NB4 (cell line): ENCODE measurements around the gene ARHGEF37.
A peak's percentile ranks its signal among the peaks of the same experiment; 100 is the strongest.

Experiments
- DNase-seq: peaks from one replicate; pipeline ENCODE4 v3.0.0; 2010; ENCODE audit warnings: low read depth
- H3K4me3 ChIP-seq: one replicate; pipeline ENCODE4 v1.5.1; 2011; ENCODE audit warnings: mild to moderate bottlenecking, low read depth, low read length, moderate library complexity
- MYC ChIP-seq: IDR thresholded peaks from 2 replicates; pipeline ENCODE4 v1.6.1; 2011; ENCODE audit warnings: low read depth, low read length
- POLR2A ChIP-seq: IDR thresholded peaks from 2 replicates; pipeline ENCODE4 v1.6.1; 2011; ENCODE audit warnings: mild to moderate bottlenecking; ENCODE audit not compliant: insufficient read length; ENCODE audit errors: extremely low read depth
- TF ChIP-seq, protein P1 (sequence below): IDR thresholded peaks from 2 replicates; pipeline ENCODE4 v1.6.1; 2011; ENCODE audit warnings: low read depth, low read length
- TF ChIP-seq, protein P2 (sequence below): IDR thresholded peaks from one replicate; pipeline ENCODE4 v1.5.1; 2012; ENCODE audit warnings: low read depth, low read length

ARHGEF37 gene

DNA sequence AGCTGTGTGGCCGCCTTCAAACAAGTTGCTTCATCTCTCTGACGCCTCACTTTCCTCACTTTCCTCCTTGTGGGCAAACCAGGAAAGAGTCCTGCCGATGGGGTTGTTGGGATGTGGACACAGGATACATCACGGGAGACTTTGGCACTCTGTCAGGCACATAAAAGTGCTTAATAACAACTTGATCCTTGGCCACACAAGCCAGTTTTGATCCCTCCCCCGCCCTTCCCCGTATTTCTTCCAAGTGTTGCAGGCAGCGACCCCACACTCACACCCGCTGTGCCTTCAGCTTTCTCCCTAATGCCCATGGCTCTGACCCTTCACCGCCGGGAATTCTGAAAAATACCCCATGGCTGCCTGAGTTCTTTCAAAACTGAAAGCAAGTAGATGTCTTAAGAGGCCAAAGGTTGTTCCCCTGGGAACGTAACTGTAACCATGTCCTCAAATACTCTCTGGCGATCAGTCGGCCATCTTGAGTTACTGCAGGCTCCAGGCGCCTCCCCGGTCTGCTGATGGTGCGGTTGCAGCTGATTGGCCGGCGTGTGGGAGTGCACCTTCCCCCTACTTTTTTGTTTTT lies 59.8 kb downstream of the ARHGEF37 start:
- peak; percentile 66 for DNase-seq
- H3K4me3 ChIP-seq, result no peak overlapping the region
- TF ChIP-seq, protein P1, sequence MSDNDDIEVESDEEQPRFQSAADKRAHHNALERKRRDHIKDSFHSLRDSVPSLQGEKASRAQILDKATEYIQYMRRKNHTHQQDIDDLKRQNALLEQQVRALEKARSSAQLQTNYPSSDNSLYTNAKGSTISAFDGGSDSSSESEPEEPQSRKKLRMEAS, result no peak
- TF ChIP-seq MYC, result no peak
- TF ChIP-seq, protein P2, sequence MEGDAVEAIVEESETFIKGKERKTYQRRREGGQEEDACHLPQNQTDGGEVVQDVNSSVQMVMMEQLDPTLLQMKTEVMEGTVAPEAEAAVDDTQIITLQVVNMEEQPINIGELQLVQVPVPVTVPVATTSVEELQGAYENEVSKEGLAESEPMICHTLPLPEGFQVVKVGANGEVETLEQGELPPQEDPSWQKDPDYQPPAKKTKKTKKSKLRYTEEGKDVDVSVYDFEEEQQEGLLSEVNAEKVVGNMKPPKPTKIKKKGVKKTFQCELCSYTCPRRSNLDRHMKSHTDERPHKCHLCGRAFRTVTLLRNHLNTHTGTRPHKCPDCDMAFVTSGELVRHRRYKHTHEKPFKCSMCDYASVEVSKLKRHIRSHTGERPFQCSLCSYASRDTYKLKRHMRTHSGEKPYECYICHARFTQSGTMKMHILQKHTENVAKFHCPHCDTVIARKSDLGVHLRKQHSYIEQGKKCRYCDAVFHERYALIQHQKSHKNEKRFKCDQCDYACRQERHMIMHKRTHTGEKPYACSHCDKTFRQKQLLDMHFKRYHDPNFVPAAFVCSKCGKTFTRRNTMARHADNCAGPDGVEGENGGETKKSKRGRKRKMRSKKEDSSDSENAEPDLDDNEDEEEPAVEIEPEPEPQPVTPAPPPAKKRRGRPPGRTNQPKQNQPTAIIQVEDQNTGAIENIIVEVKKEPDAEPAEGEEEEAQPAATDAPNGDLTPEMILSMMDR, result no peak
- no peak for TF ChIP-seq POLR2A

DNA sequence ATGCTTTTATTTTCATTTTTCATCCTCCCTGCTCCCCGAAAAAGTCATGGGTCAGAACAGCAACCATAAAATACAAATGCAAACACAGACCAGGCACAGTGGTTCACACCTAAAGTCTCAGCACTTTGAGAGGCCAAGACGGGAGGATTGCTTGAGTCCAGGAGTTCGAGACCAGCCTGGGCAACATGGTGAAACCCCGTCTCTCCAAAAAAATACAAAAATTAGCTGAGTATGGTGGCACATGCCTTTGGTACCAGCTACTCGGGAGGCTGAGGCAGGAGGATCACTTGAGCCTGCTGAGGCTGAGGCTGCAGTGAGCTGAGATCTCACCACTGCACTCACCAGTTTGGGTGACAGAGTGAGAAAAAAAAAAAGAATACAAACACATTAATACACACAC lies 60.3 kb downstream of the ARHGEF37 start:
- no peak for DNase-seq
- no peak for TF ChIP-seq POLR2A
- TF ChIP-seq, protein P2, result no peak
- TF ChIP-seq, protein P1, result no peak
- TF ChIP-seq MYC, result no peak
- no peak overlapping the region for H3K4me3 ChIP-seq

DNA sequence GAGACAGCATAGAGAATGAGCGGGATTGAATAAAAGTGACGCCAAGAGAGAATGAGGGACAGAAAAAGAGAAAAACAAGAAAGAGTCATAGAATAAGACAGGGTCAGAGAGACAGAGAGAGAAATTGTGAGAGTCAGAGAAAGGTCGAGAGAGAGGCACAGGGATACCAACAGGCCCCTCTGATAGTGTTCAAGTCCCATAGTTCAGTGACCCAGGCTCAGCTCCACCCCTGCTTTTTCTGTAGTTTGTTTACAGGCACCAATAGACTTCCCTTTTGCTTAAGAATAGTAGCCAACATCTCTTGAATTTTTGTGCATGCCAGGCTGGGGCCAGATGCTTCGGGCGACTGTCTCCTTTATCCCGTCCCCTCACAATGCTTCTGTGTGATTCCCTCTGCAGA lies 62.5 kb downstream of the ARHGEF37 start:
- DNase-seq, result no peak
- no peak for TF ChIP-seq POLR2A
- TF ChIP-seq MYC, result no peak
- TF ChIP-seq, protein P1, result no peak
- TF ChIP-seq, protein P2, result no peak
- H3K4me3 ChIP-seq, result no peak overlapping the region

DNA sequence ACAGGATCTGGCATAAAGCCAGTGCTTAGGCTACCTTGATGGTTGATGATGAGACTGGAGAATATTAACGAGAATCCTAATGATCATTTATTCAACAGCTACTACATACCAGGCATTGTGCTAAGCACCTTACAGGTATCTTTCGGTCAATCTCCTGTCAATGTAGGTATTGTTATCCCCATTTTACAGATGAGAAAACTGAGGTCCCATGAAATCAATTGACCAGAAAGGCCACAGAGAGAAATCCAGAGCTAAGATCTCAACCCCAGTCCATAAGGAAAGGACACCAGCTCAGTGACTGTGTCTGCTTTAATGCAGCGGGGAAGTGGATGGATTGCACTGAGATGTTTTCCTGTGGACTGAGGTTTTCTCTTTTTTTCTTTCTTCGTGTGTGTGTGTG lies 63.3 kb downstream of the ARHGEF37 start:
- no peak for DNase-seq
- H3K4me3 ChIP-seq, result no peak overlapping the region
- TF ChIP-seq, protein P2, result no peak
- TF ChIP-seq POLR2A, result no peak
- TF ChIP-seq, protein P1, result no peak

DNA sequence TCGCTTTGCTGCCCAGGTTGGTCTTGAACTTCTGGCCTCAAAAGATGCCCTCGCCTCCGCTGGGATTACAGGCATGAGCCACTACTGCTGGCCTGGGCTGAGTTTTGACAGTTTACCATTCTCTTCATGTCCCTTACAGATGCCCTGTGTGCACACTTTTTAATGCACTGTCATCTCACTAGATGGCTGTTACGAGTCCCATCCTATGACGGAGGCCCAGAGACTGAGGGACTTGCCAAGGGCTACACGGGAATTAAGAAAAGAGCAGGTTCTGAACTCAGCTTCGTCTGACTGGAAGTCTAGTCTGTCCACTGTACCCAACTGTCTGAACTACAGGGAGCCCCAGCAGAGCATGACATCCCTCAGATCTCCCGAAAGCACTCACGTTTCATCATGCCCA lies 63.9 kb downstream of the ARHGEF37 start:
- no peak for TF ChIP-seq POLR2A
- TF ChIP-seq, protein P1, result no peak
- no peak for TF ChIP-seq MYC
- TF ChIP-seq, protein P2, result no peak
- DNase-seq, result no peak
- no peak overlapping the region for H3K4me3 ChIP-seq

DNA sequence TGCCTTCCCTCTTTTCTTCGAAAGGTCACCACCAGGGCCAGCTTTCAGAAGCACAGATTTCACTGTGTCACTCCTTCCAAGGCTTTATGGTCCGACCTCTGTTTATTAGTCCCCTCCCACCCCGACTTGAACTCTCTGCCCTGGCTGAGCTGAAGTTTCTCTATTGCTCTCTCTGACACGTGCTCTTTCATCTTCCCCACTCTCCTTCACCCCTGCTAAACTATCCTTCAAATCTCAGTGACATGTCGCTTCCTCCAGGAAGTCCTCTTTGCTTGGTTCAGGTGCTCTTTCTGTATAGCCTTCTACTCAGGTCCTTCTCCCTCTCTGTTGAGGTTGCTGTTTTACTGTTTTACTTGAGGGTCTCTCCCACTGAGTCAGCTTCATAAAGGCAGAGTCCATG lies 64.4 kb downstream of the ARHGEF37 start:
- TF ChIP-seq MYC, result no peak
- TF ChIP-seq, protein P1, result no peak
- TF ChIP-seq POLR2A, result no peak
- TF ChIP-seq, protein P2, result no peak
- no peak overlapping the region for H3K4me3 ChIP-seq
- no peak for DNase-seq
